Measurements from ENCODE around the gene SPATA31D1. TPM values are rescaled to one million over a fixed set of nuclear protein-coding genes. Genes with fewer than 3 reads are reported as not detected.
"Not testable (repeated sequence)": the region's sequence is repeated elsewhere in the genome, so short reads cannot be mapped to it uniquely, and the experiment has no call there.

SPATA31D1 gene
- not detected for total RNA-seq

- DNase-seq (ENCODE audit: low spot score in 2 of 2); H3K27me3 ChIP-seq; H3K27ac ChIP-seq; H3K4me1 ChIP-seq; H3K9me3 ChIP-seq; H3K4me3 ChIP-seq; intact Hi-C loops (cut with DNase I); H3K36me3 ChIP-seq: not testable (repeated sequence)
Measured at GRCh38 chr9:81988472-81988871, at the start of gene SPATA31D1. SPATA31D1 (plus strand) TSS chr9:81988772; CDS start chr9:81988819, 47 bp downstream.

- H3K27ac ChIP-seq; DNase-seq (ENCODE audit: low spot score in 2 of 2); H3K36me3 ChIP-seq; H3K4me1 ChIP-seq; H3K4me3 ChIP-seq; intact Hi-C loops (cut with DNase I); H3K27me3 ChIP-seq; H3K9me3 ChIP-seq: not testable (repeated sequence)
Measured at GRCh38 chr9:81943393-81943792, 45.2 kb upstream of the SPATA31D1 start, which contains the start of gene SPATA31D3. SPATA31D3 (plus strand) TSS chr9:81943500; CDS start chr9:81943586, 86 bp downstream.

GRCh38 chr9:81948650-81949049, 39.9 kb upstream of the SPATA31D1 start:
- H3K4me1 ChIP-seq; H3K27ac ChIP-seq; H3K9me3 ChIP-seq; H3K4me3 ChIP-seq; H3K27me3 ChIP-seq; H3K36me3 ChIP-seq; intact Hi-C loops (cut with DNase I); DNase-seq (ENCODE audit: low spot score in 2 of 2): not testable (repeated sequence)

- no peak for TF ChIP-seq CTCF (IDR thresholded peaks at IDR 0.05)
- no peak overlapping the region for H3K27ac ChIP-seq
- no peak for DNase-seq (ENCODE audit: low spot score in 2 of 2)
- intact Hi-C loops (cut with DNase I), result no loop called here
- H3K27me3 ChIP-seq, result no peaks in the 10 kb centered on the region
- H3K36me3 ChIP-seq, result no peaks in the 10 kb centered on the region
- no peak overlapping the region for H3K4me3 ChIP-seq
- H3K9me3 ChIP-seq, result peaks cover 0 to 10% of the 10 kb centered on the region in 2 donors
- no peaks in the 10 kb centered on the region for H3K4me1 ChIP-seq
Measured at GRCh38 chr9:81953096-81953495, 35.5 kb upstream of the SPATA31D1 start.

- intact Hi-C loops (cut with DNase I), result no loop called here
Measured at GRCh38 chr9:81955625-81956024, 32.9 kb upstream of the SPATA31D1 start.

GRCh38 chr9:81964218-81965171, 24.1 kb upstream of the SPATA31D1 start:
- DNase-seq (ENCODE audit: low spot score in 2 of 2), result no peak
- intact Hi-C loops (cut with DNase I), result no loop called here
- no peaks in the 10 kb centered on the region for H3K9me3 ChIP-seq
- no peak overlapping the region for H3K27ac ChIP-seq
- no peaks in the 10 kb centered on the region for H3K36me3 ChIP-seq
- H3K27me3 ChIP-seq, result no peaks in the 10 kb centered on the region
- H3K4me1 ChIP-seq, result no peaks in the 10 kb centered on the region
- TF ChIP-seq CTCF (IDR thresholded peaks at IDR 0.05), result no peak
- no peak overlapping the region for H3K4me3 ChIP-seq

More at GRCh38 chr9:81955625-81956024, 32.9 kb upstream of the SPATA31D1 start:
- Histone ChIP-seq H3K27me3 (no peaks in the 10 kb centered on the region), H3K27ac (no peak overlapping the region), H3K4me3 (no peak overlapping the region), H3K9me3 (peaks cover 0 to 10% of the 10 kb centered on the region in 2 donors), H3K4me1 (no peaks in the 10 kb centered on the region), H3K36me3 (no peaks in the 10 kb centered on the region)
- DNase-seq (ENCODE audit: low spot score in 2 of 2), result no peak
- TF ChIP-seq CTCF (IDR thresholded peaks at IDR 0.05), result no peak

GRCh38 chr9:81968026-81968425, 20.5 kb upstream of the SPATA31D1 start:
- H3K27ac ChIP-seq, result no peak overlapping the region
- H3K4me1 ChIP-seq, result no peaks in the 10 kb centered on the region
- no peaks in the 10 kb centered on the region for H3K36me3 ChIP-seq
- no peaks in the 10 kb centered on the region for H3K27me3 ChIP-seq
- no peak overlapping the region for H3K4me3 ChIP-seq
- H3K9me3 ChIP-seq, result no peaks in the 10 kb centered on the region
- TF ChIP-seq CTCF (IDR thresholded peaks at IDR 0.05), result no peak
- intact Hi-C loops (cut with DNase I), result no loop called here
- no peak for DNase-seq (ENCODE audit: low spot score in 2 of 2)

Measured in ascending aorta (tissue), 2 donors.